Measurements from ENCODE around the gene SACM1L. TPM values are rescaled to one million over a fixed set of nuclear protein-coding genes. Genes with fewer than 3 reads are reported as not detected.

Gene SACM1L
- total RNA-seq, 1 donor from 2014 or later, result 19.8 TPM

DNA sequence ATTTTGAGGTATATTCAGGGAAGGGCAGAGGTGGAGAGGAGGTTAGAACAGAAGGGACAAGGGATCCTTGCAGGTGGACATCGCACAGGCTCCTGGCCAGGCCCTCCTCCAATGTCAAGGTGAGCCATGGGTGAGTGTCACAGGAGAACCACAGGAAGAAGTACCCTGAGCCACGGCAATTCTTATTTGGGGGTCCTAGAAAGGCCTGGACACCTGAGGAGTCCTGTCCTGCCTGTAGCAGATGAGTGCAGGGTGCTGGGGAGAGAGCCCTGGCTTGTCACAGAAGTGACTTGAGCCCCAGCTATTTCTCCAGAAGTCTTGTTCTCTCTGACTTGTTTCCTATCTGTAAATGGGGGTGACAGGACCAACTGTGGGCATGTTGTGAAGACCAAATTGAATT, 102.8 kb downstream of the SACM1L start:
- no peak overlapping the region for H3K4me3 ChIP-seq (ENCODE audit: low read depth, low read length)
- peaks cover 9% of the 10 kb centered on the region for H3K27me3 ChIP-seq (ENCODE audit: control insufficient read depth, insufficient read depth, low read length)
- H3K36me3 ChIP-seq (ENCODE audit: control insufficient read depth, insufficient read depth, low read length), result no peaks in the 10 kb centered on the region
- TF ChIP-seq, protein P1, sequence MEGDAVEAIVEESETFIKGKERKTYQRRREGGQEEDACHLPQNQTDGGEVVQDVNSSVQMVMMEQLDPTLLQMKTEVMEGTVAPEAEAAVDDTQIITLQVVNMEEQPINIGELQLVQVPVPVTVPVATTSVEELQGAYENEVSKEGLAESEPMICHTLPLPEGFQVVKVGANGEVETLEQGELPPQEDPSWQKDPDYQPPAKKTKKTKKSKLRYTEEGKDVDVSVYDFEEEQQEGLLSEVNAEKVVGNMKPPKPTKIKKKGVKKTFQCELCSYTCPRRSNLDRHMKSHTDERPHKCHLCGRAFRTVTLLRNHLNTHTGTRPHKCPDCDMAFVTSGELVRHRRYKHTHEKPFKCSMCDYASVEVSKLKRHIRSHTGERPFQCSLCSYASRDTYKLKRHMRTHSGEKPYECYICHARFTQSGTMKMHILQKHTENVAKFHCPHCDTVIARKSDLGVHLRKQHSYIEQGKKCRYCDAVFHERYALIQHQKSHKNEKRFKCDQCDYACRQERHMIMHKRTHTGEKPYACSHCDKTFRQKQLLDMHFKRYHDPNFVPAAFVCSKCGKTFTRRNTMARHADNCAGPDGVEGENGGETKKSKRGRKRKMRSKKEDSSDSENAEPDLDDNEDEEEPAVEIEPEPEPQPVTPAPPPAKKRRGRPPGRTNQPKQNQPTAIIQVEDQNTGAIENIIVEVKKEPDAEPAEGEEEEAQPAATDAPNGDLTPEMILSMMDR (IDR thresholded peaks at IDR 0.05; ENCODE audit: insufficient read depth, low read length, poor library complexity, severe bottlenecking), result no peak
- no peak for DNase-seq (ENCODE audit: low read depth)

DNA sequence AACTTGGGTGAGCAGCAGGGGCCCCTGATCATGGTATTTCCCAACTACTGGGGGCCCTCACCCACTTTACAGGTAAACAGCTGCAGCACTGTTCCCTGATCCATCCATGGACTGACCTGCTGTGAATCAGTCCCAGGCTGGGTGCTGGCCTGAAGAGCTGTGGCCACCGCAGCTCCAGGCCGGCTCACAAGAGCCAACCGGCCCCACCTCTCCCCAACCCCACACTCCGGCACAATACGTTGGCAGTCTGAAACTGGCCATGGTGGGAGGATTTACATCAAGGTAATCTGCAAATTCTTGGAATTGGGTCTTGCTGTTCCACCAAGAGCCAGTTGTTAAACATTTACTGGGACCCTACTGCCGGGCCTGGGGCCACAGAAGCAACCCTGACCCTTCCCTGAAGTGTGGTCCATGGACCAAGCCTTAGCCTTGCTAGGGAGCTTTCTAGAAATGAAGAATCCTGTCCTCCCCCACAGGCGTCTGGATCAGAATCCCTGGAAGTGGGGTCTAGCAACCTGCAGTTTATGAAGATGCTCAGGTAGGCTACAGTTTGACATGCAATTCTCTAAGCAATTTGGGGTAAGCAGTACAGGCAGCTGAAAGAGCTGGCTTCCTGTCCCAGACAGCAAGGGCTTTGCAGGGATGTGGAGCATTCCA, 103.4 kb downstream of the SACM1L start:
- no peak for DNase-seq (ENCODE audit: low read depth)
- H3K27me3 ChIP-seq (ENCODE audit: control insufficient read depth, insufficient read depth, low read length), result peaks cover 9% of the 10 kb centered on the region
- H3K36me3 ChIP-seq (ENCODE audit: control insufficient read depth, insufficient read depth, low read length), result no peaks in the 10 kb centered on the region
- TF ChIP-seq, protein P1 (IDR thresholded peaks at IDR 0.05; ENCODE audit: insufficient read depth, low read length, poor library complexity, severe bottlenecking), result no peak
- no peak overlapping the region for H3K4me3 ChIP-seq (ENCODE audit: low read depth, low read length)

DNA sequence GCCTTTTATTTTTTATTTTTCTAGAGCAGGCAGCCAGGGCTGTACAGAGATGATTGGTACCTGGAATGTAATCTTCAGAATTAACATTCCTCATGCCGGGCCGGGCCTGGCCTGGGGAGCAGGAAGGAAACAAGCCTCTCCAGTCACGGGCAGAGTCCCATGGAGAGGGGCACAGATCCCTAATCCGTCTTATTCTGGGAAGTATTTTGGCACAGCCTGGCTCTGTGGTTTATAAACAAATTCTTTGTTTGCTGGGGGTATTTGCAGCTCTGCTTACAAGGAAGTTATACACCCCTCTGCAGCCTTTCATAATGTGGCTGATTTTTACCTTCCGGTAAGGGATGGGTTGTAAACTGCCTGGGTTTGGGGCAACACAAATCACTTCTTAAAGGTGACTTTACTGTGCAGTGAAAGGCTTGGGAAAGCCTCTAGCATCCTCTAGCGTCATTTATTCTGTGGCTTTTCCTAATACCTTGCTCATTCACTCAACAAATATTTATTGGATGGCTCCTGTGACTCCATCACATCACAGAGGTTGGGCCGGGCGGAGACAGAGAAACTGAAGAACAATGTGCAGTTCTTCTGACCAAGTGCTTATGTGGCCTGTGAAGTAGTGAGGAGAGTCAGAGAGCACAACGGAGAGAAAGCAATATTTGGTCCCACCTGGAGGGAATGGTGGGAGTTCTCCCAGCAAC, 104.4 kb downstream of the SACM1L start:
- TF ChIP-seq, protein P1 (IDR thresholded peaks at IDR 0.05; ENCODE audit: insufficient read depth, low read length, poor library complexity, severe bottlenecking), result no peak
- H3K27me3 ChIP-seq (ENCODE audit: control insufficient read depth, insufficient read depth, low read length), result peaks cover 9% of the 10 kb centered on the region
- no peaks in the 10 kb centered on the region for H3K36me3 ChIP-seq (ENCODE audit: control insufficient read depth, insufficient read depth, low read length)
- DNase-seq (ENCODE audit: low read depth), result no peak
- no peak overlapping the region for H3K4me3 ChIP-seq (ENCODE audit: low read depth, low read length)

DNA sequence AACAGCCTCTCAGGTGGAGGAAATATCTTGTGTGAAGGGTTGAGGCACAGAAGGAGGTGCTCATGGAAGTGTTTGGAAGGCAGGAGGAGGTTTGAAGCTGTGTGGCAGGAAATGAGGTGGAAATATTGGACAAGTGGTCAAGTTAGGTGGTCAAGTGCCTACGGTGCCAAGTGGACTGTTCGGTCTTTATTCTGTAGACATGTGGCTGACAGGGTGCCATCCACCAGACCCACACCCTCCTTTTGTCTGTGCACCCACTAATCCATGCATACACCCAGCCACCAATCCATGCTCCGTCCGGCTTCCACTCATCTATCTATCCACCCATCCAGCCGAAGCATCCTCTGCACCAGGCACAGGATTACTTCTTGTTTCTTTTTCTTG, 105.0 kb downstream of the SACM1L start:
- Histone ChIP-seq H3K4me3 (ENCODE audit: low read depth, low read length) (no peak overlapping the region), H3K36me3 (ENCODE audit: control insufficient read depth, insufficient read depth, low read length) (no peaks in the 10 kb centered on the region), H3K27me3 (ENCODE audit: control insufficient read depth, insufficient read depth, low read length) (peaks cover 9% of the 10 kb centered on the region)
- TF ChIP-seq, protein P1 (IDR thresholded peaks at IDR 0.05; ENCODE audit: insufficient read depth, low read length, poor library complexity, severe bottlenecking), result no peak
- DNase-seq (ENCODE audit: low read depth), result no peak

DNA sequence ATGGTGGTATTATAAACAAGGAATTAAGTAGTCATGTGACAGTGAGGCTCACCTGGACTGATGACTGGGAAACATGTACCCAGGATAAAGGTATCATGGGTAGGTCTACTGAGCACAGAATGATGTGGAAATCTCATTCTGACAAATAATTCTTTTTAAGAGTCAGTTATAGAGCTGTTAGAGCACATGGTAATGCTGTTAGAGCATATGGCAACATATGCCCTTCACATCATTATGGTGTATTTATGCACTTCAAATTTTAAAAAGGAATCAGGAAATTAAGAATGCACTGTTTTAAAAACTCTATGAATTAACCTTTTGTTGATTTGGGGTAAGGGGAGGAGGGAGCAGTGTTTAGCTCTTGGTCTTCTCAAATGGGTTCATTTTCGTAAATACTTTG, 105.5 kb downstream of the SACM1L start:
- Histone ChIP-seq H3K27me3 (ENCODE audit: control insufficient read depth, insufficient read depth, low read length) (peaks cover 9% of the 10 kb centered on the region), H3K4me3 (ENCODE audit: low read depth, low read length) (no peak overlapping the region), H3K36me3 (ENCODE audit: control insufficient read depth, insufficient read depth, low read length) (no peaks in the 10 kb centered on the region)
- DNase-seq (ENCODE audit: low read depth), result no peak
- TF ChIP-seq, protein P1 (IDR thresholded peaks at IDR 0.05; ENCODE audit: insufficient read depth, low read length, poor library complexity, severe bottlenecking), result no peak

Other genes starting within 250 kb of the SACM1L start
- 22.7 and 24.7 TPM in 2 replicates for gene LIMD1, start 94.6 kb upstream of the SACM1L start, total RNA-seq
- gene SLC6A20, start 107.1 kb downstream of the SACM1L start, total RNA-seq, result 0.75 and 1.4 TPM in 2 replicates
- gene LZTFL1, start 152.7 kb downstream of the SACM1L start, total RNA-seq, result 28.2 and 29.2 TPM in 2 replicates
- not detected in 2 replicates for gene CCR9, start 197.1 kb downstream of the SACM1L start, total RNA-seq